Suprapubic skin (tissue), 3 donors: Measurements from ENCODE around the gene CPEB3.
"Not testable (repeated sequence)": the region's sequence is repeated elsewhere in the genome, so short reads cannot be mapped to it uniquely, and the experiment has no call there.

Source experiments
- CTCF ChIP-seq, 2 donors: fragments of 200-600 bp in 1 of 2; fragments of 450-650 bp in 1 of 2; sonication (generic) in 1 of 2; IDR thresholded peaks; one replicate each; pipeline ENCODE4 v1.5.1; 2016 to 2019; ENCODE audit warnings: antibody characterized with exemption in 2 of 2, mild to moderate bottlenecking in 1 of 2, moderate library complexity in 1 of 2
- EP300 ChIP-seq: sonication (generic); formaldehyde crosslinking; IDR thresholded peaks from one replicate; pipeline ENCODE4 v1.6.1; 2017; ENCODE audit warnings: antibody characterized with exemption
- POLR2A ChIP-seq, 2 donors: fragments of 450-650 bp; IDR thresholded peaks; one replicate each; pipeline ENCODE4 v1.6.1; 2017; ENCODE audit warnings: antibody characterized with exemption in 2 of 2, mild to moderate bottlenecking in 2 of 2, moderate library complexity in 2 of 2

DNA sequence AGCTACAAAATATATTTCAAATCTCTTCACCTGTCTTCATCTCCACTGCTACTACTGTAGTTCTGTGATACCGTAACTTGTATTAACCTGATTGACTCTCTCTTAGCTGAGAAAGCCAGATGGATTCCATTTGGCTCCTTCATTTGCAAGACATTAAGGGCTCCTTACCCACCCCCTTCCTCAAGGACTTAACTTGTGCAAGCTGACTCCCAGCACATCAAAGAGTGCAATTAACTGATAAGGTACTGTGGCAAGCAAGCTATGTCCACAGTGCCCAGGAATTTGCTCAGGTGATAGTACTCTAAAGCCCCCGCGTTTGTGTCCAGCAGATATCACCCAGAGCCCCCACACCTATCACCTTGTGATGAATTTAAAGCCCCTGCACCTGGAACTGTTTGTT is 257.8 kb downstream of the CPEB3 start:
- TF ChIP-seq CTCF (IDR thresholded peaks at IDR 0.05); POLR2A (IDR thresholded peaks at IDR 0.05); EP300: not testable (repeated sequence)
